ENCODE data around the gene GGN. TPM values are rescaled to one million over a fixed set of nuclear protein-coding genes. Genes with fewer than 3 reads are reported as not detected.

Gene GGN
- total and polyA plus RNA-seq, 9 of the 15 experiments (the other 6 are each of a cell fraction or from before 2014, with no cell fraction given): 0.15 to 0.33 TPM; not detected in 7

- 0 out of 4 replicates have a peak, but pooled peaks of 1 of the 2 experiments have one; percentile 38 for TF ChIP-seq ETV6 (IDR thresholded peaks at IDR 0.05; ENCODE audit: borderline replicate concordance in 1 of 2, low read depth in 2 of 2, low read length in 1 of 2)
- TF ChIP-seq ETV6 (CRISPR knock-in tag; IDR thresholded peaks at IDR 0.05; ENCODE audit: borderline replicate concordance): no peak
- TF ChIP-seq NONO (IDR thresholded peaks at IDR 0.05; ENCODE audit: low read depth in 2 of 2, low read length in 1 of 2): no peak
- no peak for TF ChIP-seq ZBTB5 (IDR thresholded peaks at IDR 0.05)
- no peak for TF ChIP-seq ZNF224 (CRISPR knock-in tag; IDR thresholded peaks at IDR 0.05)
- no peak for TF ChIP-seq MEF2A (IDR thresholded peaks at IDR 0.05; ENCODE audit: control insufficient read depth, low read depth, low read length)
- no peak for TF ChIP-seq SMARCC2 (IDR thresholded peaks at IDR 0.05; ENCODE audit: low read depth)
- no peak for TF ChIP-seq PTRF (tag; IDR thresholded peaks at IDR 0.05)
- peak; percentile 69 for TF ChIP-seq SP1 (CRISPR knock-in tag; IDR thresholded peaks at IDR 0.05)
- TF ChIP-seq KLF16 (IDR thresholded peaks at IDR 0.05): no peak
- TF ChIP-seq MCM3 (IDR thresholded peaks at IDR 0.05): no peak
- TF ChIP-seq USF1 (CRISPR knock-in tag; IDR thresholded peaks at IDR 0.05): 0 out of 2 replicates have a peak, but pooled peaks have one; percentile 12
- no peak for TF ChIP-seq YY1 (IDR thresholded peaks at IDR 0.05; ENCODE audit: borderline replicate concordance in 1 of 3, control insufficient read depth in 1 of 3, extremely low read depth in 1 of 3, insufficient read depth in 3 of 3, insufficient read length in 1 of 3, insufficient replicate concordance in 2 of 3, low read depth in 1 of 3, low read length in 2 of 3)
- 0 out of 2 replicates have a peak, but pooled peaks have one; percentile 40 for TF ChIP-seq ZNF24 (IDR thresholded peaks at IDR 0.05)
- no peak for TF ChIP-seq FOXK2 (conservative IDR thresholded peaks at IDR 0.05 in 1 of 2, IDR thresholded peaks at IDR 0.05 in 1 of 2; ENCODE audit: low read depth in 2 of 2)
- no peak for TF ChIP-seq PML (IDR thresholded peaks at IDR 0.05; ENCODE audit: low read length)
- TF ChIP-seq NR2C1 (IDR thresholded peaks at IDR 0.05): no peak
- TF ChIP-seq NR2C1 (tag; IDR thresholded peaks at IDR 0.05): no peak
- TF ChIP-seq HMBOX1 (IDR thresholded peaks at IDR 0.05): no peak
- TF ChIP-seq TSHZ1 (CRISPR knock-in tag; IDR thresholded peaks at IDR 0.05): no peak
- TF ChIP-seq MYC (IDR thresholded peaks at IDR 0.05; ENCODE audit: low read depth, low read length): no peak; the same call in 1 of the 2 replicates
- no peak for TF ChIP-seq MYC (CRISPR knock-in tag; IDR thresholded peaks at IDR 0.05; ENCODE audit: borderline replicate concordance, low read depth)
Observed at GRCh38 chr19:38433268-38433733, 45.5 kb upstream of the GGN start, which contains the start of gene RYR1 (continued).

All from K562 (cell line).